Sciatic nerve (tissue), 2 donors: ENCODE results near the gene BMF. TPM values are rescaled to one million over a fixed set of nuclear protein-coding genes. Genes with fewer than 3 reads are reported as not detected.

Source experiments
- ATAC-seq: fragments of 200-7000 bp; cut with Tn5 transposase; one replicate; pipeline ENCODE4 v1.9.1; 2020; ENCODE audit warnings: mild to moderate bottlenecking, moderate library complexity
- DNase-seq: peaks from one replicate; pipeline ENCODE4 v3.0.0-alpha.2; 2020; ENCODE audit warnings: low spot score
- intact Hi-C: fragments of 100-400 bp; cut with DNase I; formaldehyde crosslinking; loops from one replicate; pipeline ENCODE4 v1.14.2; 2022
- total RNA-seq: library from RNA; stranded (reverse); fragmentation: NEBNext Ultra II Directional; extraction: Animal tissue kit (Norgen Biotek cat#: 25700); gene quantifications from one replicate; pipeline ENCODE4 v1.2.1, GENCODE V29; 2021
- donor health status: DM: no; HTN: no; CAD: no.
- donor health status: DM: no; HTN: no; CAD: no.

Gene BMF
- total RNA-seq, 1 donor from 2014 or later = 15.0 TPM

GRCh38 chr15:40044717-40045571 is 63.7 kb downstream of the BMF start:
- ATAC-seq (peak; percentile 96), DNase-seq (peak; percentile 94)
- intact Hi-C loops = loop anchor here (5.0 kb wide), 1 partner anchor 227 kb away; no protein-coding TSS in a partner anchor

GRCh38 chr15:40043927-40044716 is 64.6 kb downstream of the BMF start:
- no peak for ATAC-seq
- DNase-seq = no peak
- intact Hi-C loops = no loop called here

GRCh38 chr15:40042791-40043320 is 65.8 kb downstream of the BMF start:
- ATAC-seq (no peak), DNase-seq (no peak)
- intact Hi-C loops = no loop called here

- no peak for DNase-seq
- no peak for ATAC-seq
- intact Hi-C loops = no loop called here
Measured at GRCh38 chr15:40040770-40041169, 67.9 kb downstream of the BMF start.

GRCh38 chr15:40040293-40040635 is 68.4 kb downstream of the BMF start:
- no peak for ATAC-seq
- intact Hi-C loops = no loop called here
- DNase-seq = no peak

GRCh38 chr15:40038638-40039543 is 69.8 kb downstream of the BMF start, which contains the start of gene SRP14:
Gene SRP14, minus strand, starts transcription at chr15:40039181. Its CDS starts 65 bp downstream, at chr15:40039116.
- ATAC-seq (peak; percentile 99), DNase-seq (peak; percentile 96)
- intact Hi-C loops = no loop called here

- intact Hi-C loops = no loop called here
- DNase-seq (no peak), ATAC-seq (no peak)
Measured at GRCh38 chr15:40038275-40038637, 70.4 kb downstream of the BMF start.

Other genes with a start within 250 kb of the BMF start
- 5.7 TPM for gene GPR176, start 188.6 kb downstream of the BMF start, total RNA-seq
- 42.5 TPM for gene EIF2AK4, start 174.8 kb downstream of the BMF start, total RNA-seq
- gene SRP14, start 69.7 kb downstream of the BMF start, total RNA-seq = 150 TPM
- 0.67 TPM for gene BUB1B, start 52.2 kb upstream of the BMF start, total RNA-seq
- 0.31 TPM for gene PAK6, start 130.2 kb upstream of the BMF start, total RNA-seq
- not detected for gene ANKRD63, start 174.2 kb upstream of the BMF start, total RNA-seq
- gene PLCB2, start 199.1 kb upstream of the BMF start, total RNA-seq = 43.4 TPM
- gene INAFM2, start 214.8 kb upstream of the BMF start, total RNA-seq = 25.5 TPM
- gene CCDC9B, start 232.1 kb upstream of the BMF start, total RNA-seq = 37.8 TPM
- not detected for gene PHGR1, start 242.2 kb upstream of the BMF start, total RNA-seq
- gene DISP2, start 249.3 kb upstream of the BMF start, total RNA-seq = 2.1 TPM